ENCODE data around the gene WDR81.

The WDR81 gene

DNA sequence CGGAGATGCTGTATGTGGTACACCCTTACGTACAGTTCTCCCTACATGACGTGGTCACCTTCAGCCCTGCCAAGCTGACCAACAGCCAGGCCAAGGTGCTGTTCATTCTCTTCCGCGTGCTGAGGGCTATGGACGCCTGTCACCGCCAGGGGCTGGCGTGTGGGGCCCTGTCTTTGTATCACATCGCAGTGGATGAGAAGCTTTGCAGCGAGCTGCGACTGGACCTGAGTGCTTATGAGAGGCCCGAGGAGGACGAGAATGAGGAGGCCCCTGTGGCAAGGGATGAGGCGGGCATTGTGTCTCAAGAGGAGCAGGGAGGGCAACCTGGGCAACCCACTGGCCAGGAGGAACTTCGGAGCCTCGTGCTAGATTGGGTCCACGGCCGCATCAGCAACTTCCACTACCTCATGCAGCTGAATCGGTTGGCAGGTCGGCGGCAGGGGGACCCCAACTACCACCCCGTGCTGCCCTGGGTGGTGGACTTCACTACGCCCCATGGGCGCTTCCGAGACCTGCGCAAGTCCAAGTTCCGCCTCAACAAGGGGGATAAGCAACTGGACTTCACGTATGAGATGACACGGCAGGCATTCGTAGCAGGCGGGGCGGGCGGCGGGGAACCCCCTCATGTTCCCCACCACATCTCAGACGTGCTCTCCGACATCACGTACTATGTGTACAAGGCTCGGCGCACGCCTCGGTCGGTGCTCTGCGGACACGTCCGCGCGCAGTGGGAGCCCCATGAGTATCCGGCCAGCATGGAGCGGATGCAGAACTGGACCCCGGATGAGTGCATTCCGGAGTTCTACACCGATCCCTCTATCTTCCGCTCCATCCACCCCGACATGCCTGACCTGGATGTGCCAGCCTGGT is 1.4 kb downstream of the WDR81 start:
- TF ChIP-seq BHLHE40 (IDR thresholded peaks at IDR 0.05; ENCODE audit: borderline replicate concordance) (no peak), ZNF384 (IDR thresholded peaks at IDR 0.05) (no peak), TARDBP (IDR thresholded peaks at IDR 0.05) (no peak), NFRKB (IDR thresholded peaks at IDR 0.05) (no peak), FOXM1 (IDR thresholded peaks at IDR 0.05; ENCODE audit: borderline replicate concordance) (no peak), HDGF (IDR thresholded peaks at IDR 0.05; ENCODE audit: borderline replicate concordance) (no peak), ELF4 (IDR thresholded peaks at IDR 0.05) (no peak), L3MBTL2 (conservative IDR thresholded peaks at IDR 0.05) (no peak), LEF1 (IDR thresholded peaks at IDR 0.05; ENCODE audit: borderline replicate concordance) (no peak), SUZ12 (IDR thresholded peaks at IDR 0.05) (no peak)
- TF ChIP-seq, protein P1, sequence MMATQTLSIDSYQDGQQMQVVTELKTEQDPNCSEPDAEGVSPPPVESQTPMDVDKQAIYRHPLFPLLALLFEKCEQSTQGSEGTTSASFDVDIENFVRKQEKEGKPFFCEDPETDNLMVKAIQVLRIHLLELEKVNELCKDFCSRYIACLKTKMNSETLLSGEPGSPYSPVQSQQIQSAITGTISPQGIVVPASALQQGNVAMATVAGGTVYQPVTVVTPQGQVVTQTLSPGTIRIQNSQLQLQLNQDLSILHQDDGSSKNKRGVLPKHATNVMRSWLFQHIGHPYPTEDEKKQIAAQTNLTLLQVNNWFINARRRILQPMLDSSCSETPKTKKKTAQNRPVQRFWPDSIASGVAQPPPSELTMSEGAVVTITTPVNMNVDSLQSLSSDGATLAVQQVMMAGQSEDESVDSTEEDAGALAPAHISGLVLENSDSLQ (IDR thresholded peaks at IDR 0.05) = no peak
- ChIA-PET CTCF (no interaction called here), POLR2A (interaction anchor here (2.2 kb wide), 1 partner anchor 9 kb away, joined by 10 read pairs; no protein-coding TSS in a partner anchor)

DNA sequence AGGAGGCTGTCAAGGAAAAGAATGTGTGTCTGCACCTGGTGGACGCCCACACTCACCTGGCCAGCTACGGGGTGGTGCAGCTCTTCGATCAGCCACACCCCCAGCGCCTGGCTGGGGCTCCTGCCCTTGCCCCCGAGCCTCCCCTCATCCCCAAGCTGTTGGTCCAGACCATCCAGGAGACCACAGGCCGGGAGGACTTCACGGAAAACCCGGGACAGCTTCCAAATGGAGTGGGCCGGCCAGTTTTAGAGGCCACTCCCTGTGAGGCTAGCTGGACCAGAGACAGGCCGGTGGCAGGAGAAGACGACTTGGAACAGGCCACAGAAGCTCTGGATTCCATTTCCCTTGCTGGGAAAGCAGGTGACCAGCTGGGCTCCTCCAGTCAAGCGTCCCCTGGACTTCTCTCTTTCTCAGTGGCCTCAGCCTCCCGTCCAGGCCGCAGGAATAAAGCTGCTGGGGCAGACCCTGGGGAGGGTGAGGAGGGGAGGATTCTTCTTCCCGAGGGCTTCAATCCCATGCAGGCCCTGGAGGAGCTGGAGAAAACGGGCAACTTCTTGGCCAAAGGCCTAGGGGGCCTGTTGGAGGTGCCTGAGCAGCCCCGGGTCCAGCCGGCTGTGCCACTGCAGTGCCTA is 2.2 kb downstream of the WDR81 start:
- ChIA-PET CTCF (no interaction called here), POLR2A (interaction anchor here (2.2 kb wide), 1 partner anchor 10 kb away, joined by 10 read pairs; no protein-coding TSS in a partner anchor)
- no peak for TF ChIP-seq SP1 (IDR thresholded peaks at IDR 0.05)
- TF ChIP-seq NFRKB (IDR thresholded peaks at IDR 0.05) = no peak
- TF ChIP-seq FOXK2 (IDR thresholded peaks at IDR 0.05) = no peak
- no peak for TF ChIP-seq CTBP1 (IDR thresholded peaks at IDR 0.05; ENCODE audit: borderline replicate concordance)
- TF ChIP-seq, protein P1 (IDR thresholded peaks at IDR 0.05) = no peak
- no peak for TF ChIP-seq FOXM1 (IDR thresholded peaks at IDR 0.05; ENCODE audit: borderline replicate concordance)
- no peak for TF ChIP-seq SUZ12 (IDR thresholded peaks at IDR 0.05)
- TF ChIP-seq ELF4 (IDR thresholded peaks at IDR 0.05) = no peak
- no peak for TF ChIP-seq ZNF384 (IDR thresholded peaks at IDR 0.05)
- TF ChIP-seq L3MBTL2 (conservative IDR thresholded peaks at IDR 0.05) = no peak
- TF ChIP-seq BHLHE40 (IDR thresholded peaks at IDR 0.05; ENCODE audit: borderline replicate concordance) = no peak
- TF ChIP-seq FOXA1 (IDR thresholded peaks at IDR 0.05) = no peak
- TF ChIP-seq TARDBP (IDR thresholded peaks at IDR 0.05) = no peak
- TF ChIP-seq HDGF (IDR thresholded peaks at IDR 0.05; ENCODE audit: borderline replicate concordance) = no peak
- no peak for TF ChIP-seq LEF1 (IDR thresholded peaks at IDR 0.05; ENCODE audit: borderline replicate concordance)
- no peak for TF ChIP-seq ARNT (IDR thresholded peaks at IDR 0.05)
- DNase-seq (ENCODE audit: extremely low spot score) = no peak

More for the DNA sequence above, 1.4 kb downstream of the WDR81 start:
- DNase-seq (ENCODE audit: extremely low spot score) = no peak

DNA sequence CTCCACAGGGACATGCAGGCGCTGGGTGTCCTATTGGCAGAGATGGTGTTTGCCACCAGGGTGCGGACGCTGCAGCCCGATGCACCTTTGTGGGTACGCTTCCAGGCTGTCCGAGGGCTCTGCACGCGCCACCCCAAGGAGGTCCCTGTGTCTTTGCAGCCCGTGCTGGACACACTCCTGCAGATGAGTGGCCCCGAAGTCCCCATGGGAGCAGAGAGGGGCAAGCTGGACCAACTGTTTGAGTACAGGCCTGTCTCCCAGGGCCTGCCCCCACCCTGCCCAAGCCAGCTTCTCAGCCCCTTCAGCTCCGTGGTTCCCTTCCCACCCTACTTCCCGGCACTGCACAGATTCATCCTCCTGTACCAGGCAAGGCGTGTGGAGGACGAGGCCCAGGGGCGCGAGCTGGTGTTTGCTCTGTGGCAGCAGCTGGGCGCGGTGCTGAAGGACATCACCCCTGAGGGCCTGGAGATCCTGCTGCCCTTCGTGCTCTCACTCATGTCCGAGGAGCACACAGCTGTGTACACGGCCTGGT is 2.8 kb downstream of the WDR81 start:
- CTCF ChIA-PET = no interaction called here
- POLR2A ChIA-PET = interaction anchor here (2.2 kb wide), 1 partner anchor 11 kb away, joined by 10 read pairs; no protein-coding TSS in a partner anchor
- no peak for TF ChIP-seq ARNT (IDR thresholded peaks at IDR 0.05)
- TF ChIP-seq HDGF (IDR thresholded peaks at IDR 0.05; ENCODE audit: borderline replicate concordance) = no peak
- no peak for TF ChIP-seq BHLHE40 (IDR thresholded peaks at IDR 0.05; ENCODE audit: borderline replicate concordance)
- no peak for TF ChIP-seq L3MBTL2 (conservative IDR thresholded peaks at IDR 0.05)
- no peak for TF ChIP-seq NFRKB (IDR thresholded peaks at IDR 0.05)
- no peak for TF ChIP-seq FOXM1 (IDR thresholded peaks at IDR 0.05; ENCODE audit: borderline replicate concordance)
- no peak for TF ChIP-seq ZNF384 (IDR thresholded peaks at IDR 0.05)
- TF ChIP-seq LEF1 (IDR thresholded peaks at IDR 0.05; ENCODE audit: borderline replicate concordance) = no peak
- TF ChIP-seq CTBP1 (IDR thresholded peaks at IDR 0.05; ENCODE audit: borderline replicate concordance) = no peak
- no peak for TF ChIP-seq FOXK2 (IDR thresholded peaks at IDR 0.05)
- no peak for TF ChIP-seq SP1 (IDR thresholded peaks at IDR 0.05)
- TF ChIP-seq, protein P1 (IDR thresholded peaks at IDR 0.05) = no peak
- TF ChIP-seq FOXA1 (IDR thresholded peaks at IDR 0.05) = no peak
- DNase-seq (ENCODE audit: extremely low spot score) = no peak

DNA sequence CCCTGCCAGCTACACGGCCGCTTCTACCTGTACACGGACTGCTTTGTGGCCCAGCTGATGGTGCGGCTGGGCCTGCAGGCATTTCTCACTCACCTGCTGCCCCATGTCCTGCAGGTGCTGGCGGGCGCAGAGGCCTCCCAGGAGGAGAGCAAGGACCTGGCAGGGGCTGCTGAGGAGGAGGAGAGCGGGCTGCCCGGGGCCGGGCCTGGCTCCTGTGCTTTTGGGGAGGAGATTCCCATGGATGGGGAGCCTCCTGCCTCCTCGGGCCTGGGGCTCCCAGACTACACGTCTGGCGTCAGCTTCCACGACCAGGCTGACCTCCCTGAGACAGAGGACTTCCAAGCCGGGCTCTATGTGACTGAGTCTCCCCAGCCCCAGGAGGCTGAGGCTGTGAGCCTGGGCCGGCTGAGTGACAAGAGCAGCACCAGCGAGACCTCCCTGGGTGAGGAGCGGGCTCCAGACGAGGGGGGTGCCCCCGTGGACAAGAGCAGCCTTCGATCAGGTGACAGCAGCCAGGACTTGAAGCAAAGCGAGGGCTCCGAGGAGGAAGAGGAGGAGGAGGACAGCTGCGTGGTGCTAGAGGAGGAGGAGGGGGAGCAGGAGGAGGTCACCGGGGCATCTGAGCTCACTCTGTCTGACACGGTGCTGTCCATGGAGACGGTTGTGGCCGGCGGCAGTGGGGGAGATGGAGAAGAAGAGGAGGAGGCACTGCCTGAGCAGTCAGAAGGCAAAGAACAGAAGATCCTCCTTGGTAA is 3.5 kb downstream of the WDR81 start:
- no peak for TF ChIP-seq TARDBP (IDR thresholded peaks at IDR 0.05)
- TF ChIP-seq NFRKB (IDR thresholded peaks at IDR 0.05) = no peak
- no peak for TF ChIP-seq ARNT (IDR thresholded peaks at IDR 0.05)
- TF ChIP-seq FOXM1 (IDR thresholded peaks at IDR 0.05; ENCODE audit: borderline replicate concordance) = no peak
- TF ChIP-seq, protein P1 (IDR thresholded peaks at IDR 0.05) = no peak
- no peak for TF ChIP-seq SUZ12 (IDR thresholded peaks at IDR 0.05)
- TF ChIP-seq HDGF (IDR thresholded peaks at IDR 0.05; ENCODE audit: borderline replicate concordance) = no peak
- no peak for TF ChIP-seq FOXK2 (IDR thresholded peaks at IDR 0.05)
- no peak for TF ChIP-seq L3MBTL2 (conservative IDR thresholded peaks at IDR 0.05)
- TF ChIP-seq FOXA1 (IDR thresholded peaks at IDR 0.05) = no peak
- no peak for TF ChIP-seq CTBP1 (IDR thresholded peaks at IDR 0.05; ENCODE audit: borderline replicate concordance)
- no peak for TF ChIP-seq BHLHE40 (IDR thresholded peaks at IDR 0.05; ENCODE audit: borderline replicate concordance)
- no peak for TF ChIP-seq LEF1 (IDR thresholded peaks at IDR 0.05; ENCODE audit: borderline replicate concordance)
- no peak for TF ChIP-seq ELF4 (IDR thresholded peaks at IDR 0.05)
- TF ChIP-seq ZNF384 (IDR thresholded peaks at IDR 0.05) = no peak
- TF ChIP-seq SP1 (IDR thresholded peaks at IDR 0.05) = no peak
- CTCF ChIA-PET = no interaction called here
- DNase-seq (ENCODE audit: extremely low spot score) = no peak
- POLR2A ChIA-PET = no interaction called here
